8988T (cell line): ENCODE data around the gene STX18.
"Not testable (repeated sequence)": the region's sequence is repeated elsewhere in the genome, so short reads cannot be mapped to it uniquely, and the experiment has no call there.

ENCODE experiments used
- DNase-seq: peaks from one replicate; pipeline ENCODE4 v3.0.0; 2011

STX18 gene

DNA sequence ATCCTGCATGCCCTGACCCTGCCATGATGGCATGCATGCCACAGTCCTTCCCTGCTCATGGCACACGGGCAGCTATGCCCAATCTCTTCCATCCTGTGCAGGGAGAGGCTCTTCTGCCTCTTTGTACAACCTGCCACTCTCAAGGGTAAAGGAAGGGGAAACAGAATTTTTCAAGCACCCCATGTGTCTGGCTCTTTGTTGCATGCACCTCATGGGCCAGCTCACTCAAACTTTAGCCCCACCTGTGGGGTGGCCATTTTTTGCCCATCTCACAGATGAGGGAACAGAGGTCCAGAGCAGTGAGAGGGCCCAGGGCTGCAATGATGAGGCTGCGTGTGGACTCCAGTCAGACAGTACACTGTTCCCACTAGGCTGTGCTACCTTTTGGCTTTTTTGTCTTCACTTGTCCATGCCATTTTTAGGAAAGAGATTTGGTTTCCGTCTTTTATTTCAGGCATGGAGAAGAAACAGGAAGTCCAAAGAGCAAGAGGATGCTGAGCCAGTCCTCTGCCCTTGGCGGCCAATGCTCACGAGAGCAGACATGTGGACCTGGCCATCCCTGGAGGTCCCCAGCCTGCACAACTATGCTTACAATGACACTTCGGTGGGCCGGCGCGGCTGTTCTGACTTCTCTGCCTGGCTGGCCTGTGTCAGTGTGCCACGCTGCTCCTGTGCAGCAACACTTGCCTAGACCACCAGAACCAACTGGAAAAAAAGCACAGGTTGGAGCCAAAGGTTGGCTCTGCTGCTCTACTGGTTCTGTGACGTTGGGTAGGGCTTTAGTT lies 109.3 kb downstream of the STX18 start:
- DNase-seq = no peak

DNA sequence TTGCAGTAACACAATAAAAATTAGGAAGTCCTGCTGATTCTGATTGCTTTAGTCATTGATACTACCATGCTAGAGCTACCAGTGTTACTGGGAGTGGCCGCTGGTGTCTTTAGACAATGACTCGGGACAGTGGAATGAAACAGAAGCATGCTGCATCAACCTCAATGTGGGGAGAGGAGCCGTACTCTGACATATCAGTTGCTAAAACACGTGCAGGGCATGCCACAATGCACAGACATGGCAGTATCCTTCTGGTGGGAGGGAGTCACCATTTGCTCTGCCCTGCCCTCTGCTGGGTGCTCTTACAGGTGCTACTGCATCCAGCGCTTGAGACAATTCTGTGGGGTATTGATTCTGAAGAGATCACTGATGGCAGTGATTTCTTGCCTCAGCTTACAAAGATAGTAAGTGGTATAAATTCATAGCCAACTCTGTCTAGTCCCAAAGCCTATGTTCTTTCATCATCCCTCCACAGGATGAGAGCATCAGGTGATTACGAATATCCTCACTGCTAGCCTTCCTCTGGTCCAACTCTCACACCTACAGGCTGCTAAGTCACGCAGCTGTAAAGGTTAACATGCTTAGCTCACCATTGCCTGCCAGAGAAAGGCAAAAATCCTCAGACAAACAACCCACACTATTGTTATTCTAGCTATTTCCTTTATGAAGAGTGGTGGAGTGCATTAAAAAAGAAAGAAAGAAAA lies 111.2 kb downstream of the STX18 start:
- DNase-seq = peak; percentile 65

DNA sequence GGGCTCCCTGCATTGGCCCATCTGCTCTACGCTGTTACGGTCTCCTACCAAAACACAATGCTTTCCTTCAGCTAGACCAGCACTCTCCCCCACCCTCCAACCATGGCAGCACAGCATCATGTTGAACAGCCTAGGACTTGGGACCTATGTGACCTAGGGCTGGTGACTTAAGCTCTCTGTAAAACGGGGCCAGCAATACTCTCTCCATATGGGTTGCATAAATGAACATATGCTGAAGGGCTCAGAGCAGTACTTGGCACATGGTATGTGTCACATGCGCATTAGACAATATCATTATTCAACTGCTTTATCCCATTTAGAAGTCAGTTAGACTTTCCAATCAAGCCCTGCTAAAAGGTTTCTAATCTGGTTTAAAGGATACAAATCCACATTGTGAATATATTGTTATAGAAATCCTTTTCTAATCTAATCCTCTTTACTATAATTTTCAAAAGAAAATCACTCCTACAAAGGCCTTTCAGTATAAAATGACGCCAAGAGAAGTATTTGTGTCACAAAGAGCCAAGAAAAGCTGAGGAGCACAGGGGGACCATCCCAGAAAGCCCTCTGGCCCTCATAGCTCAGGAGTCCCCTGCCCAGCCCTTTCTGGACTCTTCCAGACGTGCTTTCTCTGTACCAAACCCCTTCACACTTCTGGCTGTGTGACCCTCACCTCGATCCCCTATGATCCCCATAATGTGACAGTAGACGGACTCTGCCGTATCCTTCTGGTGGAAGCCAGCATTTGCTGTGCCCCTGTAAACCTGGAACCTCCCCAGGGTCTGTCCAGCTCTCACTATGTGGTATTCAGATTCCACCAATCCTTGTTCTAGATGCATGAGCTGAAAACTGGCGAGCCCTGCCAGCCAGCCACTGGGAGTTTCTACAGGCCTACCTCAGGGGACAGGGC lies 112.6 kb downstream of the STX18 start:
- DNase-seq = no peak

DNA sequence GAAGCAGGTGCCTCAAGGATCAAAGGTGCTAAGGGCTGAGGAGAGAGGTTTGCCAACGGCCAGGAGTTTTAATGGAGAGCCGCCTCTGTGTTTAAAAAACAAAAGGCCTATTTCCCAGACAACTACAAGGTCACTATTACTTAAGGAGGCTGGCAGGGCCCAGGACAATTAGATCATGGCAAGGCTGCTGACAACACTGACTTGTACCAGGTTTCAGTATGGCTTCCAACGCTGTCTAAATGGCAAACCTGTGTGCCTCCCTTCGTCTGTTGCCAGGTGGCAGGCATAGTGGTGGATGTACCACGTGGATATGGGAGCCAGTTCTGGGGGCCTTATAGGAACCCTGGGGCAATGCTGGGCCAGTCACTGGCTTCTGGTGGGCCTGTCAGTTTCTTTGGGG lies 114.0 kb downstream of the STX18 start:
- DNase-seq = no peak

DNA sequence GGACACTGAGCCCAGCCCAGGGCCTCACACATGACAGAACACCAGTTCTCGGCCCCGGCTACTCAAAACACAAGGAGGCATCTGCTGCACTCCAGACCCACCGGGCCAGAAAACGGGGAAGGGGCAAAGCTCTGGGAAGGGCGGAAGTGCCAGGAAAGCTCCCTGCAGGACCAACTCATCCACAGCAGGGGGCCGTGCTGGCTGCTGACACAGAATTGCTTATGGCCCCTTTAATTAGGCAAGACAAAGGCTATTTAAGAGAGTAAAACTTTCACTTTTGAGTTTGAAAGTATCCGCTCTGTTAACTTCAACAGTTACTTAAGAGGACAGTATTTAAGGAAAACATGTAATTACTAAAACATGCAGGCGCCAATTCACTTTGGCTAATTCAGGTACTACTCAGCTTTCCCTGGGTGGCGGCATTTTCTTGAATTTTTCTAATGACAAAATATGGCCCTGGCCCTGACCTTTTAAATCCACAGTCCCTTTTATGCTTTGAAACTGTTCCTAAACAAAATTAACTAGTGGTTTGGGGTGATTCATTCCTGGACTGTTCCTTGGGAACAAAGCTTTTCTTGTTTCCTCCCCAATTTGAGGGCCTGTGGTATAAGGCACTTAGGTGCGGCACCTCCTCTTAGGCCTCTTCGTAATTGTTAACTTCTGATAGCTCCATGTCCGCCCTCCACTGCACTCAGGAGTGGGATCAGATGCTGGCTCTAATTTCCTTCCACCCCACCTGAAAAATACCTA lies 114.6 kb downstream of the STX18 start:
- no peak for DNase-seq

DNA sequence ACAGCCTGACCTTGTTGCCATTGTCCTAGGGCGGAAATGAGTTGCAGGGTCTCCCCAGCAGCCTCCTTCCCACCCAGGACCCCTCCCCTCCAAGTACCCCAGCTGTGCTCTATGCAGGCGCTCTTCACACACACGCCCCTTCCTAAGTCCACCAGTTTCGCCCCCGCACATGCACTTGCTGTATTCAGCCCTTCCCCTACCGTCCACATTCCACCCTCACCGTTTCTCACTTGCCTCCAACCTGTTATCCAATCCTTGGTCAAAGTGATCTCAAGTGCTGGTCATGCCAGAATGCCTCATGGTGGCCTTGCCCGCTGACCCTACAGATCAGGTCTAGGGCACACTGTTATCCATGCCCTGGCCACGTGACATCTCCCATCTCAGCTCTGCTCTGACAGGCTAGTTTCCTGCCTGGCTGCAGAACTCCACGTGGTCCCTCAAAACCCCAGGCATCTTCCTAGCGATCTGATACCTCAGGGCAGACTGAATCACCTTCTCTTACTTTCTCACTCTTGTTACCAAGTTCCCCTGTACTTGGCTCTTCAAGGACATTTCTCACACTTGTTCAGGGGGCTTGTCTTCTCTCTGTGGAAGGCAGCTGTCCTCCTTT lies 115.2 kb downstream of the STX18 start:
- no peak for DNase-seq

DNA sequence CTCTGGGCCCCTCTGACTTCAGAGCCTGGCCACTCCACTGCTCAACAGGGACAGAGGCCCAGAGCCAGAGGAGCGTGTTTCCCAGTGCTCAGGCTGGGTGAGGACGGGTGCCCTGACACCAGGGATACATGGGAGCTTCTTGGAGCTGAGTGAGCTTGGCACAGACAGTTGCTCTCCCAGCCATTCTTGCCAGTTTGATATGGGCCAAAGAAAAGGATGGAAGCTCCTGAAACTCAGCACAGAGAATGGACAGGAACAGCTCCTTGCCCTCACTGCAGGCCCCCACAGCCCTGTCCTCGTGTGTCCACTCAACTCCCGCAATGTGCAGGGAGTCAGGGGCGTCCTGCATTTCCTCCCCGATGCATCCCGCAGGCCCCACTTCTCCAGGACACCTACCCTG lies 116.2 kb downstream of the STX18 start:
- no peak for DNase-seq

DNA sequence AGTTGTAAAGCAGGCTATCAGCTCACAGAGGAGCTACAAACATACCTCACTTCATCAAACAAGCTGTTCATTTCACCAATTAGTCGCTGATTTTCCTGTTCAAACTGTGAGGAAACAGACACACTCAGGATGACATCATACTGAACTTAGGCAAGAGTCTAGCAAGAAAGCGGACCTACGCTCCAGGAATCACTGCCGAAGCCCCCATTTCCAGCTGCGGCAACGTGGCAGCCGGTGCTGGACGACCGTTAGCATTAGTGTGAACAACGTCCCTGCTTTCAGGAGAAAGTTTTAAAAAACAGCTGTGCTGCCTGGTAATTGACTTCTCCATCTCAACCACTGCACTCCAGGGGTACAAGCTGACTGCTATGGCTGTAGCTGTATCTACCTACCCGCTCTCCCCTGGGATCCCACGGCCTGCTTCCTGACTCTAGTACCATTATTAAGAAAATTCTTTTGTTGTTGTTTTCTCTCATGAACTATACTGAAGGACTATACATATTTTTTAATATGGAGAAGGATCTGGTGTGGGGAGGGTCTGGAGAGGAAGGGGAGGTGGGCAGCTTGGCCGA lies 116.6 kb downstream of the STX18 start:
- no peak for DNase-seq

DNA sequence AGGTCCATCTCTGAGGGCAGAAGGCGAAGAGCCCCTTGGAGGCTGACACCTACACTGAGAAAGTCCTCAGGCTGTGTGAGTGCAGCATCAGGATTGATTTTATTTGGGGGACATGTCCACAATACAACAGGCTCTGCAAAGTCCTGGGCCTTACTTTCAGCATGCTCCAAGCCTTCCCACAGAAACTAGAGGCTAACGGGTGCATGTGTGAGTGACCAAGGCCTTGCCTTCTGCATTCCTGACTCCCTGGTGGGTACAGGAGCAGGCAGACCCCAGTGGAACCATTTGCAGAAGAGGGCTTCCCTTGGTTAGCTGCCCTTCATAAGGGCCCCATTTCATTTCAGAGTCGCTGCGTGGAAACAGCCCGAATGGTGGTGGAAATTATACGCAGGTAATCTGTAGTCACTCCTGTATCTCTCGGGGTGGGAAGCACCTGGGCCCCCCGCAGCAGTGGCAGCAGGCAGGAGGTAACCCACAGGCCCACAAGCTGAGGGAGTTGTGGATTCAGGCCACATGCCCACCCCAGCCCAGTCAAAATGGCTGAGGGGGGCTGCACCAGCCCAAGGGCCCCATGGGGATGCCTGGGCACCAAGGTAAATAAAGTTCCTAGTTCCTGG lies 117.2 kb downstream of the STX18 start:
- no peak for DNase-seq

DNA sequence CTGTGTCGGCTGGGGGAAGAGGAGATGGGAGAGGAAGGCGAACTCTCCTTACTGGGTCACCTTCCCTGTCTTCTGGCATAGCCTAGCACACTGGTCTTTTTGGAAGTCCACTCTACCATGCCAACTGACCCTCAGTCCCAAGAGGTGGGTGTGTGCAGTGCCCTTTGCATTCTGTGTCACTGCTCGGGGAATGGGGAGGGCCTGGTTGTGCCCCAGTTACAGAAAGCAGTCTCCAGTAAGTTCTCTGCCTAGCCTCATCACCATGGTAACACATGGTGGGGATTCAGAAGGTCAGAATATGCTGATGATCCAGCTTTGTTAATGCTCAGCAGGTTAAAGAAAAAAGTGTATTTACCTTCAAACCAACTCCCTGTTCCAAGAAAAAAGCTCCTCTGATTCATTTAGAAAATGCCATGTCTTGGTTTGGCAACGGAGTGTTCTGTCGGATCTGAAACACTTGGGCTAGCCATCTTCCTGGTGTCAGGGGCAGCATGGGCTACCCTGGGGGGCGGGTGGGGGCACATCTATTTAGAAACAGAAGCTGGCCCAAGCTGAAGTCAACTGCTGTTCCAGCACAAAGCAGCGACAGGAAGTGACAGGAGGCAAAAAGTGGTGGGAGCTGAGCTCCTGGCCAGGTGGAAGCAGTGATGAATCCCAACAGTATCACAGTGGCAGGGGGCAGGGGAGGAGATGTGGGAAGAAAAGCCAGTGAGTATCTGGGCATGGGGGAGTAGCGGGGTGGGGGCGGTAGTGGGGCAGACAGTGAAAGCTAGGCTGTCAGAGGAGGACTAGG lies 117.9 kb downstream of the STX18 start:
- no peak for DNase-seq

DNA sequence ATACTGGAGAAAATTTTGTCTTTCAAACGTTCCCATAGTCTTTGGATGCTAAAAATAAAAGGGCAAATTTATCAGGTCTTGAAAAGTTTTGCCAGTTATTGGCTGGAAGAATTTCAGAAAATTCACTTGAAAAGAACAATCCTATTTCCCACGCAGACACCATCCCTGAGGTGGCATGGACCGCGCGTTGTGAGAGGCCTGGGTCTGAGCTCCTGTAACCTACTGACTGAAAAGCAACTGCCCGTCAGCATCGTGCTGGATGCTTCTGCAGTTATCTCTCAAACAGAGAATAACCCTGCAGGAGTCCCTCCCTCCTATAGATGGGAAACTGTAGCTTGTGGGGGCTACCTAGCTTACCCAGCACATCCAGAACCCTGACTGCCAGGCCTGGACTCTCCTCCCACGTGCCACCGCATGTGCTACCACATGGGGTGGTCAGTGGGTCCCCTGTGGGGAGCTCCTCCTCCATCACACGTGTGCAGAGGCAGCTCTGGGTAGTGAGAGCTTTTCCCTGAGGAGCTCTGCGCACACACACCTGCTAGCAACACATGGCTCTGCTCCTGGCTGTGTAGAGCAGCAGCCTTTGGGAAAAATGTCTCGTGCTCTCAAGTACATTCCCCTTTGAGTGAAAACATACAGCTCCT lies 118.9 kb downstream of the STX18 start:
- DNase-seq = no peak

DNA sequence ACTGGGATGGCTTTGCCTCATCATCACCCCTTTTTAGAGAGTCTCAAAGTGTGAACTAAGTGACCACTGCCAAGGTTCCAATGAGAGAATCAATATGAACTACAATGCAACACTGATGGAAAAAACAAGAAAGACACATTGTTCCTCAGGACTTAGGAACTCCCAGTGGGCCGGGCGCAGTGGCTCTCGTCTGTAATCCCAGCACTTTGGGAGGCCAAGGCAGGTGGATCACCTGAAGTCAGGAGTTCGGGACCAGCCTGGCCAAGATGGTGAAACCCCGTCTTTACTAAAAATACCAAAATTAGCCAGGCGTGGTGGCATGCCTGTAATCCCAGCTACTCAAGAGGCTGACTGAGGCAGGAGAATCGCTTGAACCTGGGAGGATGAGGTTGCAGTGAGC lies 119.7 kb downstream of the STX18 start:
- DNase-seq = not testable (repeated sequence)

DNA sequence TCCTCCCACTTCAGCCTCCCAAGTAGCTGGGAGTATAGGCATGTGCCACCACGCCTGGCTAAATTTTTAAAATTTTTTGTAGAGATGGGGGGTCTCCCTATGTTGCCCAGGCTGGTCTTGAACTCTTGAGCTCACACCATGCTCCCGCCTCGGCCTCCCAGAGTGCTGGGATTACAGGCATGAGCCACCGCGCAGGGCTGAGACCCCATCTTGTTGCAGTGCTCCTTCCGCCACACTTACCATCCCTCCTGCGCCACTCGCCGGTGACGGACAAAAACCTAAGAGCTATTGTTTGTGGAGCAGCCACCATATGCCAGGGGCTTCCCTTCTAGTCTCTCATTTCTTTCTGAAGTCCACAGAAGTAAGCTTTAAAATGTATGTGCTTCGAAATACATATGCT lies 120.5 kb downstream of the STX18 start:
- no peak for DNase-seq

DNA sequence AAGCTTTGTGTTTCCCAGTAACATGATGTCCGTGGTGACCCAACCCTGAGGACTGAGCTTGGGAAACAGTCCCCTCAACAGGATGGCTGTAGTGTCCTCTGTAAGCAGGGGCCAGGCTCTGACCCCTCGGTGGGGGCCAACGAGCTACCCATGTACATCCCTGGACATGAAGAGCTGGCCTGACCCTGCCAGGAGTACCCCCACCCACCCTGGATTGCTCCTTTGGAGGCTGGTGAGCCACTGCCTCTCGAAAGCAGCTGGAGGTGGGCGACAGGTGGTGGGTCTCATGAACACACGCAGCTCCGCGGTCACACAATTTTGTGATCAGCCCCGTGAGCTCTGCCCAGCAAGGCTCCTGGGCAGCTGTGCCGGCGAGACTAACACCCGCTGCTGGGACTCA lies 121.4 kb downstream of the STX18 start:
- no peak for DNase-seq

DNA sequence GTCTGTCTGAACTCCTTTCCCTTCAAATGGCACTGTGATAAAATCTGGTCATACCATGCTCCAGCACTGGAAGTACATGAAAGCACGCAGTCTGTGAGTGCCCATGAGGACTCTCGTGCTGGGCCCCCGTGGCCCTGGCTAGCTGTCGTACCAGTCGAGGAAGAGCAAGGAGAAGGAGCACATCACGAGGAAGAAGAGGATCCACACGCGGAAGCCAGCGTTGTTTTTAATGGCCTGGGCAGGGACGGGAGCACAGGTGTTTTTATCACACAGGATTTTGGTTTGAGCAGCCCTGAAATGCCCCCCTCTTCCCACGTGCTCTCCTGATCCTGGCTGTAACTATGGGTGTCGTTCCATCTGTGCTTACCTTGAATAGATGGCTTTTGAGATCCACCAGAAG lies 122.0 kb downstream of the STX18 start:
- no peak for DNase-seq

DNA sequence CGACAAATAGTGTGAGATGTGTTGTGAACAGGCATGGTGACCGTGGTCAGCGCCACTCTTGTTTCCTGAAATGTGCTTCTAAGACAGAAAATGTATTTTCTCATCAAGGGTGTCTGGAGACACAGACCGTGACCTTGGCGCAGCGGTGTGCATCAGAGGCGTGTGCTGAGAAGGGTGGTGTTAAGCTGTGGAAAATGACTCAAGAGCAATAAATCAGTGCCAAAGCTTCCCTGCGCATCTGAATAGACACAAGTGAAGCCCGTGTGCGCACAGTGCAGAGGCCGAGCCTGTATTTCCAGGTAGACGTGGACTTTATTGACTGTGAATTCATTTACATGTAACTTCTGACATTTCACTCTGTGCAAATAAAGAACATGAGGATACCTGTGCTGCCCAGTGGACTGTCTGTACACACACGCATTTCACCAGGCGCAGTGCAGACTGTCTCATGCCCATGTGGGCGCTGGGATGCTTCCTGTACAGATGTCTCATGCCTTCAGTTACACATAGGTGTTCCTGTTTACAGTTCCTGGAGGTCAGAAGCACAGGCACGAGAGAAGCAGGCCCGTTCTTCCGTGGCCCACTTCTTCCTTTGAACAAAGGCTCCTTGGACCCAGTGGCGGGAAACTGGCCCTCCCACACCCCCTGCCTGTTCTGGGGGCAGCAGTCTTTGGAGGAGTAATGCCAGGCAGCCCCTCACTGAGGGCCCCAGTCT lies 123.0 kb downstream of the STX18 start:
- no peak for DNase-seq

DNA sequence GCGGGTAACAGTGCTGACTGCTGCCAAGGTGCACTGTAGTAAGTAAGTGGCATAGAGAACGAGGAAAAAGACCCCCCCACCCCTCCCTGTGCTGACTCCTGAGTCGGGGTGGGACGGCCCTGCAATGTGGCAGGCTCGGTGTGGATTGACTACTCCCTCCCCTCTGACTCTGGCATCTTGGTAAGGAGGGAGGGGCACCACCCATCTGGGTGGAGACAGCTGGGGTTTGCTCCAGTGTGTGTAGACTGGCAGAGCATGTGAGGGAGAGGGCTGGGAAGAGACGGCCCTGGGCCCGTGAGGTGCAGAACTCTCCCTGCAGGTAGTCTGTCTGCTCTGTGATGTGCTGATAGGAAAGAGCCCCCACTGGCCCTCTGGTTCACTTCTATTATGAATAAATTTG lies 124.0 kb downstream of the STX18 start:
- DNase-seq = no peak

DNA sequence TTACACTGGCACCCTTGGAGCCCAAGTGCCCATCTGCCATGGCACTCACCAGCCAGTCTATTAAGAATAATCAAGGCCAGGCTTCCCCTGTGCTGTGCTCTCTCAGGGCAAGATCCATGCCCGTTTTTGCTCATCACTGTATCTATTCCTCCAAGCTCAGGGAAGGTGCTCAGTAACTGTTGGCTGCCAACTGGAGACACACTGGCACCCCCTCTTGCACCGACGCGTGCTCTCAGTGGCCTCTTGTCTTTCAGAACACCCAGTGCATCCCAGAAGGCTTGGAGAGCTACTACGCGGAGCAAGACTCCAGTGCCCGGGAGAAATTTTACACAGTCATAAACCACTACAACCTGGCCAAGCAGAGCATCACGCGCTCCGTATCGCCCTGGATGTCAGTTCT lies 124.9 kb downstream of the STX18 start:
- no peak for DNase-seq
